Activated T-cell treated with anti-CD3 and anti-CD28 coated beads for 1 hour (primary cell): ENCODE data around the gene PAFAH1B2.
"Not testable (repeated sequence)": the region's sequence is repeated elsewhere in the genome, so short reads cannot be mapped to it uniquely, and the experiment has no call there.

Experiments
- DNase-seq: peaks from one replicate; pipeline ENCODE4 v3.0.0-alpha.2; 2020; ENCODE audit warnings: low read depth

PAFAH1B2 gene

GRCh38 chr11:117172724-117173421 is 28.8 kb downstream of the PAFAH1B2 start:
- no peak for DNase-seq

- DNase-seq: no peak
Observed at GRCh38 chr11:117175104-117175503, 31.0 kb downstream of the PAFAH1B2 start.

GRCh38 chr11:117175781-117176180 is 31.7 kb downstream of the PAFAH1B2 start:
- DNase-seq: no peak

- DNase-seq: no peak
Observed at GRCh38 chr11:117176186-117176585, 32.1 kb downstream of the PAFAH1B2 start.

- no peak for DNase-seq
Observed at GRCh38 chr11:117177534-117178209, 33.6 kb downstream of the PAFAH1B2 start.

GRCh38 chr11:117178210-117179034 is 34.3 kb downstream of the PAFAH1B2 start, which contains the start of gene SIDT2:
Gene SIDT2, plus strand, starts transcription at chr11:117178743. Its CDS starts 521 bp downstream, at chr11:117179264.
- DNase-seq: peak; percentile 79

- peak; percentile 31 for DNase-seq
Observed at GRCh38 chr11:117179048-117179999, 35.2 kb downstream of the PAFAH1B2 start.

GRCh38 chr11:117180020-117180419 is 35.9 kb downstream of the PAFAH1B2 start:
- DNase-seq: no peak

- peak; percentile 40 for DNase-seq
Observed at GRCh38 chr11:117180661-117181585, 36.8 kb downstream of the PAFAH1B2 start.

- no peak for DNase-seq
Observed at GRCh38 chr11:117181586-117182550, 37.8 kb downstream of the PAFAH1B2 start.

- no peak for DNase-seq
Observed at GRCh38 chr11:117182551-117182935, 38.5 kb downstream of the PAFAH1B2 start.

GRCh38 chr11:117183178-117183577 is 39.1 kb downstream of the PAFAH1B2 start:
- DNase-seq: not testable (repeated sequence)

GRCh38 chr11:117183724-117184349 is 39.8 kb downstream of the PAFAH1B2 start:
- DNase-seq: no peak

- DNase-seq: no peak
Observed at GRCh38 chr11:117185736-117186430, 41.8 kb downstream of the PAFAH1B2 start.

- no peak for DNase-seq
Observed at GRCh38 chr11:117186431-117186761, 42.3 kb downstream of the PAFAH1B2 start.

- DNase-seq: no peak
Observed at GRCh38 chr11:117187007-117187406, 42.9 kb downstream of the PAFAH1B2 start.

GRCh38 chr11:117187428-117187798 is 43.3 kb downstream of the PAFAH1B2 start:
- DNase-seq: no peak

GRCh38 chr11:117187799-117188481 is 43.9 kb downstream of the PAFAH1B2 start:
- no peak for DNase-seq
